HEK293 (cell line): Measurements from ENCODE around the gene DHRS11.

Experiments used
- BCL11B ChIP-seq: fragments of 450-650 bp; formaldehyde crosslinking; IDR thresholded peaks from 2 replicates; pipeline ENCODE4 v1.5.1; 2016; ENCODE audit warnings: low read depth, missing biosample characterization, missing genetic modification characterization
- GLIS1 ChIP-seq: fragments of 450-650 bp; formaldehyde crosslinking; IDR thresholded peaks from 2 replicates; pipeline ENCODE4 v1.5.1; 2016; ENCODE audit warnings: missing biosample characterization, missing genetic modification characterization
- GLIS2 ChIP-seq: fragments of 450-650 bp; formaldehyde crosslinking; IDR thresholded peaks from 2 replicates; pipeline ENCODE4 v1.5.1; 2016; ENCODE audit warnings: missing biosample characterization, missing genetic modification characterization
- KLF10 ChIP-seq: fragments of 450-650 bp; IDR thresholded peaks from 2 replicates; pipeline ENCODE4 v1.5.1; 2018; ENCODE audit warnings: missing biosample characterization, mild to moderate bottlenecking, missing genetic modification characterization
- KLF7 ChIP-seq: fragments of 450-650 bp; formaldehyde crosslinking; IDR thresholded peaks from 2 replicates; pipeline ENCODE4 v1.5.1; 2016; ENCODE audit warnings: missing biosample characterization, missing genetic modification characterization, borderline replicate concordance
- KLF8 ChIP-seq: fragments of 450-650 bp; formaldehyde crosslinking; IDR thresholded peaks from 2 replicates; pipeline ENCODE4 v1.5.1; 2016; ENCODE audit warnings: missing biosample characterization, missing genetic modification characterization
- OVOL3 ChIP-seq: fragments of 450-650 bp; formaldehyde crosslinking; IDR thresholded peaks from 2 replicates; pipeline ENCODE4 v1.5.1; 2016; ENCODE audit warnings: missing biosample characterization, missing genetic modification characterization
- PATZ1 ChIP-seq: fragments of 450-650 bp; formaldehyde crosslinking; IDR thresholded peaks from 2 replicates; pipeline ENCODE4 v1.5.1; 2016; ENCODE audit warnings: missing biosample characterization, missing genetic modification characterization
- PRDM4 ChIP-seq: fragments of 450-650 bp; formaldehyde crosslinking; IDR thresholded peaks from 2 replicates; pipeline ENCODE4 v1.5.1; 2017; ENCODE audit warnings: missing biosample characterization, missing genetic modification characterization
- ZBTB7A ChIP-seq: fragments of 450-650 bp; formaldehyde crosslinking; IDR thresholded peaks from 2 replicates; pipeline ENCODE4 v1.5.1; 2016; ENCODE audit warnings: low read depth, missing biosample characterization, missing genetic modification characterization
- ZBTB8A ChIP-seq: fragments of 450-650 bp; formaldehyde crosslinking; IDR thresholded peaks from 2 replicates; pipeline ENCODE4 v1.5.1; 2016; ENCODE audit warnings: missing biosample characterization, missing genetic modification characterization
- ZEB2 ChIP-seq: fragments of 450-650 bp; formaldehyde crosslinking; IDR thresholded peaks from 2 replicates; pipeline ENCODE4 v1.5.1; 2016; ENCODE audit warnings: missing biosample characterization, missing genetic modification characterization
- ZFP37 ChIP-seq: fragments of 450-650 bp; formaldehyde crosslinking; IDR thresholded peaks from 2 replicates; pipeline ENCODE4 v1.5.1; 2016; ENCODE audit warnings: missing biosample characterization, missing genetic modification characterization
- ZNF10 ChIP-seq: fragments of 450-650 bp; formaldehyde crosslinking; IDR thresholded peaks from 2 replicates; pipeline ENCODE4 v1.5.1; 2017; ENCODE audit warnings: missing biosample characterization, missing genetic modification characterization
- ZNF335 ChIP-seq: fragments of 450-650 bp; formaldehyde crosslinking; conservative IDR thresholded peaks from 2 replicates; pipeline ENCODE4 v1.5.1; 2016; ENCODE audit warnings: missing biosample characterization, missing genetic modification characterization
- ZNF354C ChIP-seq: fragments of 450-650 bp; formaldehyde crosslinking; IDR thresholded peaks from 2 replicates; pipeline ENCODE4 v1.5.1; 2016; ENCODE audit warnings: missing biosample characterization, missing genetic modification characterization, low read depth, borderline replicate concordance
- ZNF366 ChIP-seq: fragments of 450-650 bp; formaldehyde crosslinking; conservative IDR thresholded peaks from 2 replicates; pipeline ENCODE4 v1.5.1; 2016; ENCODE audit warnings: missing biosample characterization, missing genetic modification characterization
- ZNF391 ChIP-seq: fragments of 450-650 bp; formaldehyde crosslinking; IDR thresholded peaks from 2 replicates; pipeline ENCODE4 v1.5.1; 2016; ENCODE audit warnings: low read depth, missing biosample characterization, missing genetic modification characterization, borderline replicate concordance
- ZNF423 ChIP-seq: fragments of 450-650 bp; formaldehyde crosslinking; IDR thresholded peaks from 2 replicates; pipeline ENCODE4 v1.5.1; 2016; ENCODE audit warnings: missing biosample characterization, missing genetic modification characterization
- ZNF501 ChIP-seq: fragments of 450-650 bp; formaldehyde crosslinking; IDR thresholded peaks from 2 replicates; pipeline ENCODE4 v1.5.1; 2016; ENCODE audit warnings: missing biosample characterization, missing genetic modification characterization
- ZNF529 ChIP-seq: fragments of 450-650 bp; formaldehyde crosslinking; IDR thresholded peaks from 2 replicates; pipeline ENCODE4 v1.5.1; 2017; ENCODE audit warnings: missing genetic modification characterization, missing biosample characterization; ENCODE audit not compliant: insufficient replicate concordance
- ZNF548 ChIP-seq: fragments of 450-650 bp; formaldehyde crosslinking; IDR thresholded peaks from 2 replicates; pipeline ENCODE4 v1.5.1; 2016; ENCODE audit warnings: missing biosample characterization, missing genetic modification characterization
- ZNF571 ChIP-seq: fragments of 450-650 bp; formaldehyde crosslinking; IDR thresholded peaks from 2 replicates; pipeline ENCODE4 v1.5.0; 2017; ENCODE audit warnings: missing biosample characterization, missing genetic modification characterization
- ZNF600 ChIP-seq: fragments of 450-650 bp; formaldehyde crosslinking; IDR thresholded peaks from 2 replicates; pipeline ENCODE4 v1.5.1; 2016; ENCODE audit warnings: missing biosample characterization, missing genetic modification characterization
- ZNF629 ChIP-seq: fragments of 450-650 bp; formaldehyde crosslinking; IDR thresholded peaks from 2 replicates; pipeline ENCODE4 v1.5.1; 2017; ENCODE audit warnings: missing biosample characterization, missing genetic modification characterization
- ZNF664 ChIP-seq: fragments of 450-650 bp; formaldehyde crosslinking; IDR thresholded peaks from 2 replicates; pipeline ENCODE4 v1.5.1; 2016; ENCODE audit warnings: missing biosample characterization, missing genetic modification characterization
- ZNF692 ChIP-seq: fragments of 450-650 bp; formaldehyde crosslinking; IDR thresholded peaks from 2 replicates; pipeline ENCODE4 v1.5.1; 2016; ENCODE audit warnings: missing biosample characterization, missing genetic modification characterization
- ZNF747 ChIP-seq: fragments of 450-650 bp; formaldehyde crosslinking; IDR thresholded peaks from 2 replicates; pipeline ENCODE4 v1.5.1; 2016; ENCODE audit warnings: missing biosample characterization, missing genetic modification characterization
- ZNF776 ChIP-seq: fragments of 450-650 bp; formaldehyde crosslinking; IDR thresholded peaks from 2 replicates; pipeline ENCODE4 v1.5.0; 2017; ENCODE audit warnings: missing biosample characterization, missing genetic modification characterization, borderline replicate concordance
- ZXDB ChIP-seq: fragments of 450-650 bp; formaldehyde crosslinking; IDR thresholded peaks from 2 replicates; pipeline ENCODE4 v1.5.1; 2016; ENCODE audit warnings: missing biosample characterization, missing genetic modification characterization
- TF ChIP-seq, protein P1 (sequence below): fragments of 450-650 bp; formaldehyde crosslinking; IDR thresholded peaks from 2 replicates; pipeline ENCODE4 v1.5.1; 2016; ENCODE audit warnings: missing biosample characterization, missing genetic modification characterization

DHRS11 gene

GRCh38 chr17:36544307-36545076, 47.2 kb upstream of the DHRS11 start, which contains the start of gene GGNBP2 (continued):
- TF ChIP-seq ZNF529 (tag by site-specific recombination), result no peak
- TF ChIP-seq GLIS2, result peak; percentile 87; the same call in 1 of the 2 replicates
- peak; percentile 79; the same call in 1 of the 2 replicates for TF ChIP-seq ZXDB (tag by site-specific recombination)
- TF ChIP-seq ZNF354C (tag by site-specific recombination), result no peak
- peak; percentile 83 for TF ChIP-seq PATZ1 (tag by site-specific recombination)
- TF ChIP-seq BCL11B (tag by site-specific recombination), result peak; percentile 74; the same call in 1 of the 2 replicates
- peak; percentile 67 for TF ChIP-seq ZNF366 (tag by site-specific recombination)
- TF ChIP-seq ZNF501 (tag by site-specific recombination), result peak; percentile 24; the same call in 1 of the 2 replicates
- peak; percentile 70; the same call in 1 of the 2 replicates for TF ChIP-seq ZNF423 (tag by site-specific recombination)
- no peak for TF ChIP-seq ZNF776
- TF ChIP-seq KLF10 (tag by site-specific recombination), result peak; percentile 52
- peak; percentile 36 for TF ChIP-seq ZNF600 (tag by site-specific recombination)
- TF ChIP-seq ZNF692 (tag by site-specific recombination), result peak; percentile 86
- TF ChIP-seq ZNF335 (tag by site-specific recombination), result peak; percentile 82
- TF ChIP-seq OVOL3, result 0 out of 2 replicates have a peak, but pooled peaks have one; percentile 3
- TF ChIP-seq ZBTB7A (tag by site-specific recombination), result 0 out of 2 replicates have a peak, but pooled peaks have one; percentile 82
- peak; percentile 94 for TF ChIP-seq KLF7 (tag by site-specific recombination)
- no peak for TF ChIP-seq ZNF747 (tag by site-specific recombination)
- peak; percentile 40; the same call in 1 of the 2 replicates for TF ChIP-seq ZNF10
- TF ChIP-seq ZEB2 (tag by site-specific recombination), result peak; percentile 86
- TF ChIP-seq ZNF629, result peak; percentile 49; the same call in 1 of the 2 replicates
- no peak for TF ChIP-seq ZNF548
- TF ChIP-seq GLIS1 (tag by site-specific recombination), result peak; percentile 58
- peak; percentile 63 for TF ChIP-seq ZFP37 (tag by site-specific recombination)
- peak; percentile 99 for TF ChIP-seq ZBTB8A
- no peak for TF ChIP-seq PRDM4 (tag by site-specific recombination)
- TF ChIP-seq ZNF391 (tag by site-specific recombination), result peak; percentile 69; the same call in 1 of the 2 replicates
- TF ChIP-seq KLF8 (tag by site-specific recombination), result peak; percentile 98
- TF ChIP-seq, protein P1, sequence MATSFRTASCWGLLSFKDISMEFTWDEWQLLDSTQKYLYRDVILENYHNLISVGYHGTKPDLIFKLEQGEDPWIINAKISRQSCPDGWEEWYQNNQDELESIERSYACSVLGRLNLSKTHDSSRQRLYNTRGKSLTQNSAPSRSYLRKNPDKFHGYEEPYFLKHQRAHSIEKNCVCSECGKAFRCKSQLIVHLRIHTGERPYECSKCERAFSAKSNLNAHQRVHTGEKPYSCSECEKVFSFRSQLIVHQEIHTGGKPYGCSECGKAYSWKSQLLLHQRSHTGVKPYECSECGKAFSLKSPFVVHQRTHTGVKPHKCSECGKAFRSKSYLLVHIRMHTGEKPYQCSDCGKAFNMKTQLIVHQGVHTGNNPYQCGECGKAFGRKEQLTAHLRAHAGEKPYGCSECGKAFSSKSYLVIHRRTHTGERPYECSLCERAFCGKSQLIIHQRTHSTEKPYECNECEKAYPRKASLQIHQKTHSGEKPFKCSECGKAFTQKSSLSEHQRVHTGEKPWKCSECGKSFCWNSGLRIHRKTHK (tag by site-specific recombination), result no peak
- TF ChIP-seq ZNF571 (tag by site-specific recombination), result no peak
- no peak for TF ChIP-seq ZNF664 (tag by site-specific recombination)
